ENCODE measurements around the gene CTSO. TPM values are rescaled to one million over a fixed set of nuclear protein-coding genes. Genes with fewer than 3 reads are reported as not detected.

Gene CTSO
- total and polyA plus RNA-seq, 2 experiments from 2014 or later: 16.4 to 28.2 TPM

- no peaks in the 10 kb centered on the region for H4K20me1 ChIP-seq (ENCODE audit: insufficient read depth, poor library complexity, severe bottlenecking)
- no peak overlapping the region for H2AFZ ChIP-seq
- H3K27me3 ChIP-seq: no peaks in the 10 kb centered on the region
- H3K79me2 ChIP-seq: no peaks in the 10 kb centered on the region
- no peaks in the 10 kb centered on the region for H3K9me2 ChIP-seq (replicated peaks; ENCODE audit: insufficient read depth)
- H3K4me2 ChIP-seq: no peak overlapping the region
- H3K27ac ChIP-seq: no peak overlapping the region
- no peaks in the 10 kb centered on the region for H3K9me3 ChIP-seq (ENCODE audit: low read depth)
- H3K4me3 ChIP-seq: no peak overlapping the region
- no peaks in the 10 kb centered on the region for H3K36me3 ChIP-seq (replicated peaks; ENCODE audit: insufficient read depth, low read depth)
- no peak for DNase-seq (ENCODE audit: low spot score)
- H3K4me1 ChIP-seq (ENCODE audit: insufficient read depth): no peaks in the 10 kb centered on the region
- TF ChIP-seq EZH2 (IDR thresholded peaks at IDR 0.05; ENCODE audit: borderline replicate concordance) (no peak), EZH2phosphoT487 (IDR thresholded peaks at IDR 0.05; ENCODE audit: low read depth, severe bottlenecking, unreplicated experiment) (no peak), CTCF (IDR thresholded peaks at IDR 0.05; ENCODE audit: poor library complexity) (no peak)
Observed at GRCh38 chr4:155995069-155995468, 41.4 kb upstream of the CTSO start.

- 93% methylated on average over 4 of the region's 4 CpGs for WGBS (ENCODE audit: low lambda C conversion rate, missing lambda C conversion rate)
- Histone ChIP-seq H3K27me3 (no peaks in the 10 kb centered on the region), H3K9me2 (replicated peaks; ENCODE audit: insufficient read depth) (no peaks in the 10 kb centered on the region)
Observed at GRCh38 chr4:155984106-155984797, 30.6 kb upstream of the CTSO start.

GRCh38 chr4:155982736-155983385 is 29.2 kb upstream of the CTSO start:
- Histone ChIP-seq H4K20me1 (ENCODE audit: insufficient read depth, poor library complexity, severe bottlenecking) (no peaks in the 10 kb centered on the region), H3K9me2 (replicated peaks; ENCODE audit: insufficient read depth) (no peaks in the 10 kb centered on the region), H3K27ac (no peak overlapping the region), H3K27me3 (no peaks in the 10 kb centered on the region), H3K4me3 (no peak overlapping the region), H3K4me2 (no peak overlapping the region), H2AFZ (no peak overlapping the region), H3K36me3 (replicated peaks; ENCODE audit: insufficient read depth, low read depth) (no peaks in the 10 kb centered on the region), H3K79me2 (no peaks in the 10 kb centered on the region), H3K4me1 (ENCODE audit: insufficient read depth) (no peaks in the 10 kb centered on the region), H3K9me3 (ENCODE audit: low read depth) (no peaks in the 10 kb centered on the region)
- no peak for TF ChIP-seq CTCF (IDR thresholded peaks at IDR 0.05; ENCODE audit: poor library complexity)
- TF ChIP-seq EZH2phosphoT487 (IDR thresholded peaks at IDR 0.05; ENCODE audit: low read depth, severe bottlenecking, unreplicated experiment): no peak
- TF ChIP-seq EZH2 (IDR thresholded peaks at IDR 0.05; ENCODE audit: borderline replicate concordance): no peak
- WGBS (ENCODE audit: low lambda C conversion rate, missing lambda C conversion rate): 56% methylated on average over 2 of the region's 2 CpGs
- DNase-seq (ENCODE audit: low spot score): no peak

More at GRCh38 chr4:155984106-155984797, 30.6 kb upstream of the CTSO start:
- H3K4me1 ChIP-seq (ENCODE audit: insufficient read depth): no peaks in the 10 kb centered on the region
- no peak overlapping the region for H2AFZ ChIP-seq
- no peaks in the 10 kb centered on the region for H3K36me3 ChIP-seq (replicated peaks; ENCODE audit: insufficient read depth, low read depth)
- H3K79me2 ChIP-seq: no peaks in the 10 kb centered on the region
- no peaks in the 10 kb centered on the region for H3K9me3 ChIP-seq (ENCODE audit: low read depth)
- no peaks in the 10 kb centered on the region for H4K20me1 ChIP-seq (ENCODE audit: insufficient read depth, poor library complexity, severe bottlenecking)
- H3K4me3 ChIP-seq: no peak overlapping the region
- no peak overlapping the region for H3K4me2 ChIP-seq
- no peak overlapping the region for H3K27ac ChIP-seq
- no peak for TF ChIP-seq EZH2 (IDR thresholded peaks at IDR 0.05; ENCODE audit: borderline replicate concordance)
- TF ChIP-seq CTCF (IDR thresholded peaks at IDR 0.05; ENCODE audit: poor library complexity): no peak
- TF ChIP-seq EZH2phosphoT487 (IDR thresholded peaks at IDR 0.05; ENCODE audit: low read depth, severe bottlenecking, unreplicated experiment): no peak
- DNase-seq (ENCODE audit: low spot score): no peak

Data from hepatocyte (in vitro differentiated cells).